ENCODE measurements around the gene MLIP. TPM values are rescaled to one million over a fixed set of nuclear protein-coding genes. Genes with fewer than 3 reads are reported as not detected.

The MLIP gene
- total RNA-seq, 3 donors from 2014 or later = 0.44 to 4.5 TPM; not detected in 1

DNA sequence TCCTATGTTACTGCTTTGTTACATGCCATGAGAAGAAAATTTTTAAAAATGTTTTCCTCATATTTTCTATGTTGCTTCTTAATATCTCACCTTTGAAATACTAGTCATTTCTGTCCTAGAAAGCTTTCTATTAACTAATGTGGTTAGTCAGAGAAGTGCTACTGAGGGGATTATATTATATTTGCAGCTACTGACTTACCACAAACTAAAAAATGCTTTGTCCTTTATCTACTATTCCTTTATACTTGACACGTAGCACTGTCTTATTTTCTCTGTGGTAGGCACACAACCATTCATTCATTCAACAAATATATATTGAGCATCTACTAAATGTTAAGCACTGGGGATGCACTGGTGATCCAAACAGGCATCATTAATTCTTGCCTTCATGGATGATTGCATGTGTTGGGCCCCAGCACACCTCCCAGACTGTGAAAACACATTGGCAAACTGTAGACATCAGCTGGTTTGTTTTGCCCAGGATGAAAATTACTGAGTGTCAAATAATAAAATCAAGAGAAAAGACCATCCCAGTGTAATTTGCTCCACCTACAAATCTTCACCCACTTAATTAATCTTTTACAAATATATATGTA lies 10.7 kb upstream of the MLIP start:
- no peaks in the 10 kb centered on the region for H3K9me3 ChIP-seq
- TF ChIP-seq POLR2A (IDR thresholded peaks at IDR 0.05) = no peak
- TF ChIP-seq POLR2AphosphoS5 (IDR thresholded peaks at IDR 0.05) = no peak
- TF ChIP-seq, protein P1, sequence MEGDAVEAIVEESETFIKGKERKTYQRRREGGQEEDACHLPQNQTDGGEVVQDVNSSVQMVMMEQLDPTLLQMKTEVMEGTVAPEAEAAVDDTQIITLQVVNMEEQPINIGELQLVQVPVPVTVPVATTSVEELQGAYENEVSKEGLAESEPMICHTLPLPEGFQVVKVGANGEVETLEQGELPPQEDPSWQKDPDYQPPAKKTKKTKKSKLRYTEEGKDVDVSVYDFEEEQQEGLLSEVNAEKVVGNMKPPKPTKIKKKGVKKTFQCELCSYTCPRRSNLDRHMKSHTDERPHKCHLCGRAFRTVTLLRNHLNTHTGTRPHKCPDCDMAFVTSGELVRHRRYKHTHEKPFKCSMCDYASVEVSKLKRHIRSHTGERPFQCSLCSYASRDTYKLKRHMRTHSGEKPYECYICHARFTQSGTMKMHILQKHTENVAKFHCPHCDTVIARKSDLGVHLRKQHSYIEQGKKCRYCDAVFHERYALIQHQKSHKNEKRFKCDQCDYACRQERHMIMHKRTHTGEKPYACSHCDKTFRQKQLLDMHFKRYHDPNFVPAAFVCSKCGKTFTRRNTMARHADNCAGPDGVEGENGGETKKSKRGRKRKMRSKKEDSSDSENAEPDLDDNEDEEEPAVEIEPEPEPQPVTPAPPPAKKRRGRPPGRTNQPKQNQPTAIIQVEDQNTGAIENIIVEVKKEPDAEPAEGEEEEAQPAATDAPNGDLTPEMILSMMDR (IDR thresholded peaks at IDR 0.05) = no peak
- H3K36me3 ChIP-seq = no peaks in the 10 kb centered on the region
- no peaks in the 10 kb centered on the region for H3K27me3 ChIP-seq
- H3K27ac ChIP-seq = no peak overlapping the region
- H3K4me3 ChIP-seq = no peak overlapping the region
- no peak for DNase-seq (ENCODE audit: low spot score in 2 of 2)
- H3K4me1 ChIP-seq = no peaks in the 10 kb centered on the region
- intact Hi-C loops (cut with DNase I; ENCODE audit: low total_unique reads) = no loop called here

DNA sequence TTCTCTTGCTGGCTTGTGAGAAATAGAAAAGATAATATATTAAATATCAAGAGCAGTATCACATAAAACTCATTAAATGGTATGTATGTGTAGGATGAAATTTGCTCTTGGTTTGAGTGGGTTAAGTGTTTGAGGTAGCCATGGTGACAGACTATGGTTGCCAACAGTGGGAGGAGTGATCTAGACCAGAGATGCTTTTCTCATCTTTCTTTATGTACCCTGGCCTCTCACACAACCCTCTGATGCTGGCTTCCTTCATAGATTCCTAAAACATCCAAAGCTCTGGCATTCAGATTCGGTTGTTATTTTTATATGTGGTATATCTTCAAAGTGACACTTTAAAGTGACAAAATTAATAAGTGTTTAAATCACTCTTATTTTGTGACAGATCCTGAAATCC lies 9.0 kb upstream of the MLIP start:
- H3K27ac ChIP-seq = no peak overlapping the region
- no peak overlapping the region for H3K4me3 ChIP-seq
- TF ChIP-seq POLR2A (IDR thresholded peaks at IDR 0.05) (no peak), POLR2AphosphoS5 (IDR thresholded peaks at IDR 0.05) (no peak)
- TF ChIP-seq, protein P1 (IDR thresholded peaks at IDR 0.05) = no peak
- no peaks in the 10 kb centered on the region for H3K36me3 ChIP-seq
- H3K27me3 ChIP-seq = no peaks in the 10 kb centered on the region
- H3K9me3 ChIP-seq = no peaks in the 10 kb centered on the region
- H3K4me1 ChIP-seq = no peaks in the 10 kb centered on the region
- DNase-seq (ENCODE audit: low spot score in 2 of 2) = no peak
- intact Hi-C loops (cut with DNase I; ENCODE audit: low total_unique reads) = no loop called here

DNA sequence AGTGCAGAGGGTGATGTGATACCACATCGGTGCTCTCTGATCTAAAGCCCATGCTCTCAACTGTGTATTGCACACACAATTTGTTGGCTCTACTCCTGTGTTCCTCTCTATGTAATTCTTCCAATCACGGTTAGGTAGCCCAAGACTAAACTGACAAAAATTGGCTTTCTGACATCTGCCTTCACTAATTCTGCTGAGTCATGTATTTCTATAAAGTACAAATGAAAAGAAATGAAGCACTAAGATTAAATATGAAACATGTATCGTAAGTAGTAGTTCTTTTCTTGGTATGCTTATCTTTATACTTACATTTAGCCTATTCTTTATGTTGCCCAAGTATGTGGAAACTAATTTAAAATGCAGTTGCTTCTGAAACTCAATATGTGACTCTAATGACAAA lies 7.7 kb upstream of the MLIP start:
- H3K27me3 ChIP-seq = no peaks in the 10 kb centered on the region
- no peak for DNase-seq (ENCODE audit: low spot score in 2 of 2)
- no peak overlapping the region for H3K4me3 ChIP-seq
- no peak overlapping the region for H3K27ac ChIP-seq
- intact Hi-C loops (cut with DNase I; ENCODE audit: low total_unique reads) = no loop called here
- H3K36me3 ChIP-seq = no peaks in the 10 kb centered on the region
- TF ChIP-seq POLR2A (IDR thresholded peaks at IDR 0.05) (no peak), POLR2AphosphoS5 (IDR thresholded peaks at IDR 0.05) (no peak)
- TF ChIP-seq, protein P1 (IDR thresholded peaks at IDR 0.05) = no peak
- H3K4me1 ChIP-seq = no peaks in the 10 kb centered on the region
- H3K9me3 ChIP-seq = no peaks in the 10 kb centered on the region

DNA sequence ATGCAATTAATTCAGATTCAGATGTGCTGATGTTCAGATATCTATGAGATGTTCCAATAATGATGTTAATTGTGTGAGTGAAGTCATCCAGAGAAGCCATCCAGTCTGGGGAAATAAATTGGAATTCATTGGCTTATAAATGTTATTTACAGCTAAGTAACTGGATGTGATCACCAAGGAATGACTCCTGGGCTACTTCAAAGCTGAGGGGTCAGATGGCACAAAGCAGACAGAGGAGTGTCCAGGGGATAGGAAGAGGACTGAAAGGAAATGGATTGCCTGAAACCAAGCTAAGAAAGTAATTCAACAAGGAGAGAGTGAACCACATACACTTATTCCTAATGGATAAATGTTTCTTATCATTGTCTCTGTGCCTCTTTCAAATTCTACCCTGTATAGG lies 4.5 kb upstream of the MLIP start:
- intact Hi-C loops (cut with DNase I; ENCODE audit: low total_unique reads) = loop anchor here (1.0 kb wide), 1 partner anchor 13 kb away; no protein-coding TSS in a partner anchor
- no peak overlapping the region for H3K27ac ChIP-seq
- H3K36me3 ChIP-seq = no peaks in the 10 kb centered on the region
- H3K27me3 ChIP-seq = no peaks in the 10 kb centered on the region
- H3K4me3 ChIP-seq = no peak overlapping the region
- H3K4me1 ChIP-seq = no peaks in the 10 kb centered on the region
- DNase-seq (ENCODE audit: low spot score in 2 of 2) = no peak
- TF ChIP-seq, protein P1 (IDR thresholded peaks at IDR 0.05) = no peak
- TF ChIP-seq POLR2AphosphoS5 (IDR thresholded peaks at IDR 0.05) (no peak), POLR2A (IDR thresholded peaks at IDR 0.05) (no peak)
- no peaks in the 10 kb centered on the region for H3K9me3 ChIP-seq

DNA sequence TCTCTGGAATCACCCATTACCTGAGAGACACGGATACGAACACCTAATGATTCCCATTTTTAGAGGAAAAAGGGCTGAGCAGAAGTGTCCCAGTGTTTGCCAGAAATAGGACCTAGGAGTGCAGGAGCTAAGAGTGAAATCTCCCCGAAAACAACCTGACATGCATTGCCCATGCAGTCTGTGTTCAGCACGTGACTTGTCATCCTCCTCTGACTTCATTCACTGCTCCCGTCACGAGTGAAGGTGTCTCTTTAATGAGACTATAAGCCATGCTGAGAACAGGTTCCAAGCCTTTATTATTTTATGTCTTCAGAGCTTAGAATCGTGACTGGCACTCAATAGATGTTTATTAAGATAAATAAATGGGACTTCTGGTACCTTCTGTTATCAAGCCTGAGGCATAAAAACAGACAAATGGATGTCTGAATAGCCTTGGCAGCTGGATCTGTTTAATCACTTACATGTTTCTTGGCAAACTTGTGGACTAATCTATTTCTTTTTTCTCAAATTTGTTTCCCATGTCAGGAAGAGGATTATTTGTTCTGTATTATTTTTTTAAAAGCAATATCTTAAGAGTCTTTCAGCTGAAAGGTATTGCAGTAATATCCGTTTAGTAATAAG lies 3.7 kb upstream of the MLIP start:
- no peaks in the 10 kb centered on the region for H3K36me3 ChIP-seq
- no peak overlapping the region for H3K4me3 ChIP-seq
- H3K27me3 ChIP-seq = no peaks in the 10 kb centered on the region
- no peaks in the 10 kb centered on the region for H3K9me3 ChIP-seq
- no peaks in the 10 kb centered on the region for H3K4me1 ChIP-seq
- no peak overlapping the region for H3K27ac ChIP-seq
- no peak for TF ChIP-seq POLR2AphosphoS5 (IDR thresholded peaks at IDR 0.05)
- DNase-seq (ENCODE audit: low spot score in 2 of 2) = no peak
- intact Hi-C loops (cut with DNase I; ENCODE audit: low total_unique reads) = loop anchor here (1.0 kb wide), 1 partner anchor 12 kb away; no protein-coding TSS in a partner anchor

Data from breast epithelium (tissue), 4 donors.